HG03175 (cell line): ENCODE results near the gene ILDR1.
"Not testable (repeated sequence)": the region's sequence is repeated elsewhere in the genome, so short reads cannot be mapped to it uniquely, and the experiment has no call there.

ENCODE experiments used
- ATAC-seq: cut with Tn5 transposase; IDR thresholded peaks from one replicate; pipeline ENCODE4 v1.9.1; 2021; ENCODE audit warnings: mild to moderate bottlenecking, moderate library complexity; ENCODE audit not compliant: unreplicated experiment

ILDR1 gene

DNA sequence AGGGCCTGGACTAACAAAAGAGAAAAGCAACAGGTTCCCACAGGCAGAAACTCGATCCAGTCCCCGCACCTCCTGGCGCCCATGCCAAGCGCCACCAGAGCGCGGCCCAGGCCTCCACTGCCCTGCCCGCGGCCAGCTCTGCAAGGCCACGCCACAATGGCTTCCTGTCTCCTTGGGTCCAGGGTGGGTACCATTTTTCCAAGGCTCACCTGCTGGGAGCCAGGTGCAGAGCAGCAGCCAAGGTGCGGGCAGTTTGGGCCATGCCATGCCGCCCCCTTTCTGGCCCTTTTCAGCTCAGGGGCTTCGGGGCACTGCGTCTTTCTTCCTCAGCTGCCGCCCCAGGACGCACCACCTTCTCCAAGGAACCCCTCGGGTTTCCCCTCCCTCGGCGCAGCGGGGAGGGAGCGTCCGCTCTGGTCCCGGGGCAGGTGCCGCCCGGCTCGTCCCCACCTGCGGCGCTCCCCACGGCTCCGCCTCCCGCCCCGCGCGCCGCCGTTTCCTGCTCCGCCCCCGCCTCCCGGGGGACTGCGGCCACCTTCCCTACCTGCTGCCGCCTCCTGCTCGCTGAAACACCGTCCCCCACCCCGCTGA is at the start of gene ILDR1:
TSS of gene ILDR1 (minus strand) at position 437 of the 591 bp plus-strand sequence. CDS start at position 267, 170 bp downstream.
- peak; percentile 58 for ATAC-seq

DNA sequence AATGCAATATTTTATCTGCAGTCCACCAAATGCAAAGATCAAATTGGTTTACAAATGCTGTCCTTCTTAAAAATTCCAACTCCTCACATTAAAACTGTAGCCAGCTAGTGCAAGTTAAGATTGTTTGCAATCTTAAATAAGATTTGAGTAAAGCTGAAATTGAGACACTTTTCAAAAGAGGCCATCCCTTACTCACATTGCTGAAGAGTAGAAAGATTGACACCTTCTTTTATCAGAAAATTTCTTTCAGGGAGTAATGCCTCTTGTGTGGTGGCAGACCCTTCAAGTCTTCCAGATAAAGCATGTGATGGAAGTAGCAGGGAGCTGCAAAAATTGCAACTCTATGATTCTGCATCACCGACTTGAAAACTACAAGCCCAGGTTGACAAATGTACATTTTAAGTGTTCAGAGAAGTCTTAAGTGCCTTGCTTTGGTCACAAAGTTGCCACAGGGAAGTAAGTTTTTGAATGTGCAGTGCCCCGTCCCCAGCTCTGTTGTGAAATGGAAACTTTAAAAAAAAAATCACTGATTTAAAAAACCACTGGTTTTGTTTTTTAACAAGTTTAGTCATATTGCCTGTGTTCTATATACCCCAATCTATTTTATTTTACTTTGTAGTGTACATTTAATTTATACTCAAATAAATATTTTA is 45.7 kb upstream of the ILDR1 start:
- peak; percentile 39 for ATAC-seq

DNA sequence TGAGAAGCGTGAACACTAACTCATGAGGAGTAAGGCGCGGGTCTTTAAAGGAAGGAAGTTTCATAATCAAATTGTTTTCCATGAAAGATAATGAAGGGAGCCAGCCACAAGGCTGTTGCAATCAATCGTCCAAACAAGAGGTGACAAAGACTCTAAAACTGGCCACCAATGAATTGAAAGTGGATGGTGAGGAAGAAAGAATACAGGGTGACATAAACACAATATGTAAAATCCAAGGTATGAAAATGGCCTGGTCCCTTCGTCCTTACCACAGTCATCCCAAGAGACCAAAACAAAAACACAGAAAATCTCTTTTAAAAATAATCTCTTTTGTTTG is 45.1 kb upstream of the ILDR1 start:
- peak; percentile 54 for ATAC-seq

DNA sequence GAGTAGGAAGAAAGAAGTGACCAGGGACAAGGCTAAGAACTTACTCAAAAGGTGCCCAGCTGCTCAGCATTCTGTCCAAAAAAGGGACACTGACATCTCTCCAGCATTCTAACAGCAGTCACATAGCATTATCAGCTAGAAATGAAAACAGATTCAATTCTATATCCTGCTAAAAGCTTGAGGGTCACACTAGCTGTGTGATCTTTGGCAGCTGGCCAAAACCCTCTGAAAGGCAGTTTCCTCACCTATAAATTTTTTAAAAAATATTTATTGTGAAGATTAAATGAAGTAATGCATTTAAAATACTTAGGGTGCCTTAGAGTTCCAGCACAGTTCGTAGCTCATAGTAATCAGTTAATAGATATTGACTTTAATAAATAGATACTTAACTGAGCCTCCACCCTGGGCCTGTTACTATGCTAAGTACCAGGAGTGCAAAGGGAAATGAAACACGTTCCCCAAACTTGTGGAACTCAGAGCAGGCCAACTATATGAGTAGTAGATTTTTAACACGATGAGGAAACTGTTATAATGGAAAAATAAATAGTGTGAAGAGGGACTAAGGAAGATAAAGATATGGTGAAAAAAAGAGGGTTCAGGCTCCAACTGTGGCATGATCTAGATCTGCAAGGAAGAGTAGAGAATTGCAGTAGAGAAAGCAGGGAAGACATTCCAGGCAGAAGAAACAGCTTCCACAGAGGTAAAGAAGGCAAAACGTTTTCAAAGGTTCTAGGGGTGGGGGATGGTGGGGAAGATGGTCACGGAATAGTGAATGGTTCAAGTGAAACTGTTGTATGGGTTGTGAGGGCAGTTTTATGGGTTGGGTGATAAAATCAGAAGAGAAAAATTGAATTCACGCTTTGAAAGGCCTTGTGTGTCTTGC is 44.5 kb upstream of the ILDR1 start:
- no peak for ATAC-seq

DNA sequence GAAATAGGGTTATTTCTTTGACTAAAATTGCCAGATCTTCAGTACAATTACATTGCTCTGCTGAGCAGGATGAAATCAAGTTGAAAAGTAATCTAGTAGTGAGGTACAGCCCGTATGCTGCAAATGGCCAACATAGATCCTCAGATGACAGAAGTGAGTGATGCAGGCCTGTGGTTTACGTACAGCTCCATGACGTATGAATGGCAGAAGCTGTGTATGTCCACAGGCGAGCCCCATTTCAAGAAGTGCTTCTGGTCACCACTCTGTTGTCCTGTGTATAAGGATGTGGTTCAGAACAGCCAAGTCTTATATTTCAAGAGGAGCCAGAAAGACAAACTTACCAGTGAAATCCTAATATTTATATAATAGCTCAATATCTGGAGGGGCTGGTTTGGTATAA is 42.3 kb upstream of the ILDR1 start:
- no peak for ATAC-seq

DNA sequence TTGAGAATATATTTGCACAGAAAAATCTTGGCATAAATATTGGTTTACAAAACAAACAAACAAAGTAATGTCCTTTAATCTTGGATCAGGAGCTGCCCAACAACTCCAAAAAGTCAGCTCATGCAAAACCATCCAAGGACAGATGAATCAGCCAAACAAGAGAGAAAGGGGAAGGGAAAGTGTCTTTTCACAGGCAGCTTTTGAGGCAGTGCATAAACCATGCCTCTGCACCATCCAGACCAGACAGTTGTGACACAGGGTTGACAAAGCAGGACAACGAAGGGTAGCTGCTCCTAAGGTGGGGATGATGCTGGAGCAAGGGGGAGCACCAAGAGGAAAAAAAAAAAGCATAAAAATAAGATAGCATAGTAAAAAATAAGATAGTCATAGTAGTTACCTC is 41.9 kb upstream of the ILDR1 start:
- no peak for ATAC-seq

DNA sequence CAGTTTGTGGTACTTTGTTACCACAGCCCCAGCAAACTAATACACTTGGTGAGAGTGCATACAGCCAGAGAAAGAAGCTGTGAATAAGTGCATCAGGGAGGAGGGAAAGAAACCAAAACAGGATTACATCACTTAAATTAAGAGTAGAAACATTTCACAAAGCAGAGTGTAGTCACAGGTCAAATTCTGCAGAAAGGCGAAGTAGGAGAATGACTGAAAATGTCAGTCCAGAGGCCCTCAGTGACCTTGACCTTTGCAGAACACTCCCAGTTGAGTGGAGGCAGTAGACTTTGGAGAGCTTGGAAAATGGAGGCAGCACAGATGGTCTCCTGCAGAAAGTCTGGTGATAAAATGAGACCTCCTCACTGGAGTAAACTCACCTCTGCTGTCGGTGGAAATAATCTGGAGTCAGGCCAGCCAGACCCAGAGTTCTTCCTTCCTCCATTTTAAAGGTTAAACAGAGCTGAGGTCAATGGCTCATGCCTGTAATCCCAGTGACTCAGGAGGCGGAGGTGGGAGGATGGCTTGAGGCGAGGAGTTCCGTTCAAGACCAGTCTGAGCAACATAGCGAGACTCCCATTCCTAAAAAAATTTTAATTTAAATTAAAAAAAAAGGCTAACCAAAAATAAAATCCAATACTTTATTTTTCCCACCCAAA is 38.1 kb upstream of the ILDR1 start:
- no peak for ATAC-seq

DNA sequence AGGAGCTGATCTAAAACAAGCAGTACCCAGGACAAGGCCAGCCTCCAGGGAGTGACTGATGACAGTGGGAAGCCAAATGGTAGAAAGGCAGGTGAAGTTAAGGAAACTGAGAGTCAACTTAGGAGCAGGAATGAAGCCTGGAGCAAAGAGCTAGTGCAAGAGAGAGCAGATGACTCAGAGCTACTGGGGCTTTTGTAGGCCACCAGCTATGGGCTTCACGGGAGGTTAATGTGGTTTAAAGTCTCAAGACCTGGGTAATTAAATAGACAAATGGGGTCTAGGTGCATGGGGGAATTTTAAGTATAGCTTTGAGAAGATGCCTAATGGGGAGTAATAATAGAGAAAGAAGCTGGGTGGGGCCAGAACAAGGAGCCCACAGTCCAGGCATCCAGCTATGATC is 36.2 kb upstream of the ILDR1 start:
- ATAC-seq, result no peak

DNA sequence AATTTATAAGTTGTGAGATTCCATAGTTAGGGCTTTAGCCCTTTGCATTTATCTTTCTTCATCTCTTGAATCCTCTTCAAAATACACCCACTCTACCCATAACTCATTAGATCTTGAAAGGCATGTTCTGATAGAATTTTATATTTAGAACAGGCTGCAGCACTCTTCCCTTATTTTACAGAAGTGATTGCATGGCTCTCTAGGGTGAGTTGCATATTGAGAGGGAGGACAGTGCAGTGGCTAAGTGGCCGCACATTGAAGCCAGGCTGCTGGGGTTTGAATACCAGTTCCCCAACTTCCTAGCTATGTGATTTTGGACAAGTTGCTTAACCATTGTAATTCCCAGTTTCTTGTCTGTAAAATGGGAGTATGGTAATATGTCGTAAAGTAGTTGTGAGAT is 35.6 kb upstream of the ILDR1 start:
- no peak for ATAC-seq

DNA sequence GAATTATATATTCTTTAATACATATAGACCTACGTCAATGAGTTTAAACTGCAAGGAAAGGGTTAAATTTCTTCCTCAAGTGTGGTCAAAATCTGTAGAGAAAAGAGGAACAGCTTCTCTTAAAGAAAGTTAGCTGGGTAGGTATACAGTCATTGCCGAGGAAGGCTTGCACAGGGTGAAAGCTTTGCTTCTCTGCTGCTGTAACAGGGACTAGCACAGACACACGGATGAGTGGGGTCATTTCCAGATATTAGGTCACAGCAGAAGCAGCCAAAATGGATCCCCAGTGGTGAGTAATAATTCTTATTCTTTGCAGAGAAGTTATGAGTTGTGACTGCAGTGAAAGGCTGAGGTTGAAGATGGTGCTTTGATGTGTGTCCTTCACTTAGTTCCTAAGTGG is 33.2 kb upstream of the ILDR1 start, which contains the start of gene CD86:
TSS of gene CD86 (plus strand) at position 148 of the 400 bp plus-strand sequence. CDS start at position 276, 128 bp downstream.
- ATAC-seq, result peak; percentile 92

DNA sequence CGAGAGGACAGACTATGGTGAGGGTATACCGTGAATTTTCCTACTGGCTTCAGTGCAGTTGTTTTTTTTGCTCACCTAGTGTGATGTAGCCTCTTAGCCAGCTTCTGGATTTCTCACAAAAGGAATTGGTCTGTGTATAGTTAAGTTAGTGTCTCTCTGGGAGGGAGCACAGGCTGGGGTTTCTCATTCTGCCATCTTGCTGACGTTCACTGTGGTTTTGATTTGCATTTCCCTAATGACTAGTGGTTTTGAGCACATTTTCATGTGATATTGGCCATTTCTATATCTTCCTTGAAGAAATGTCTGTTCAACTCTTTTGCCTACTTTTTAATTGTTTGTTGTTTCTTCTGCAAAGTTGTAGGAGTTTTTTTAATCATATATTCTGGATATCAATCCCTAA is 30.9 kb upstream of the ILDR1 start:
- no peak for ATAC-seq

DNA sequence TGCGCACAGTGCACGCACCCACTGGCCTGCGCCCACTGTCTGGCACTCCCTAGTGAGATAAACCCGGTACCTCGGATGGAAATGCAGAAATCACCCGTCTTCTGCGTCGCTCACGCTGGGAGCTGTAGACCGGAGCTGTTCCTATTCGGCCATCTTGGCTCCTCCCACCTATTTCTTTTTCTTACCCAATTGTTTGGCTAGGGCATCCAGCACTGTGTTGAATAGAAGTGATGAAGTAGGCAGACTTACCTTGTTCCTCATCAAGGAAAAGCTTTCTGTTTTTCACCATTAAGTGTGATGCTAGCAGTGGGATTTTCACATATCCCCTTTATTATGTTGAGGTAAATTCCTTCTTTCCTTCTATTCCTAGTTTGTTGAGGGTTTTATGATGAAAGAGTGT is 25.7 kb upstream of the ILDR1 start:
- ATAC-seq, result not testable (repeated sequence)

DNA sequence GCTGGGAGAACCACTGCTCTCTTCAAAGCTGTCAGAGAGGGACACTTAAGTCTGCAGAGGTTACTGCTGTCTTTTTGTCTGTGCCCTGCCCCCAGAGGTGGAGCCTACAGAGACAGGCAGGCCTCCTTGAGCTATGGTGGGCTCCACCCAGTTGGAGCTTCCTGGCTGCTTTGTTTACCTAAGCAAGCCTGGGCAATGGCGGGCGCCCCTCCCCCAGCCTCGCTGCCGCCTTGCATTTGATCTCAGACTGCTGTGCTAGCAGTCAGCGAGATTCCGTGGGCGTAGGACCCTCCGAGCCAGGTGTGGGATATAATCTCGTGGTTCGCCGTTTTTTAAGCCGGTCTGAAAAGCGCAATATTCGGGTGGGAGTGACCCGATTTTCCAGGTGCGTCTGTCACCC is 25.2 kb upstream of the ILDR1 start:
- not testable (repeated sequence) for ATAC-seq

DNA sequence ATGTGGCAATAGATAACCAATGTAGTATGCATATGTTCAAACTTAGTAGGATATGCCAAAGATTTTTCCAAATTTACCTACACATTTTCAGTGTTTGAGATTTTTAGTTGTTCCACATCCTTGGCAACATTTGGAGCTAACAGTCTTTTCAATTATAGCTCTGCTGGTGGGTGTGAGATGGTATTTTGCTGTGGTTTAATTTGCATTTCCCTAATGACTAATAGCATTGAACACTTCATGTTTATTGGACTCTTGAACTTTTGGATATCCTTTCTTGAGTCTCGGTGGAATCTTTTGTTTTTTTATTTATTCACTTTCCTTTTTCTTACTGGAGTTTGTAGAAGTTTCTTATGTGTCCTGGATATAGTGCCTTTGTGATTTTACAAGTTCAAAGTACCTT is 11.0 kb upstream of the ILDR1 start:
- peak; percentile 44 for ATAC-seq

DNA sequence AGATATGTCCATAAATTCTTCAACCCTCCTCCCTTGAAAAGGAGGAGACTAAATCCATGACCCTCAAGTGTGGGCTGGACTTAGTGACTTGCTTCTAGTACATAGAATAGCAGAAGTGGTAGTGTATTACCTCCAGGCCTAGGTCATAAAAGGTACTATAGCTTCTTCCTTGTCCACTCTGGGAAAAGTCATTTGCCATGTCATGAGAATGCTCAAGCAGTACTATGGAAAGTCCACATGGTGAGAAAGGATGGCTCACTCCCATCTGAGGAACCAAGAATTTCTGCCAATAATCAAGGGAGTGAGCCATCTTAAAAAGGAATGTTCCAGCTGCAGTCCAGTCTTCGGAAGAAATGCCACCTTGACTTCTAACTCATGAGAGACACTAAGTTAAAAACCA is 10.5 kb upstream of the ILDR1 start:
- ATAC-seq, result no peak

DNA sequence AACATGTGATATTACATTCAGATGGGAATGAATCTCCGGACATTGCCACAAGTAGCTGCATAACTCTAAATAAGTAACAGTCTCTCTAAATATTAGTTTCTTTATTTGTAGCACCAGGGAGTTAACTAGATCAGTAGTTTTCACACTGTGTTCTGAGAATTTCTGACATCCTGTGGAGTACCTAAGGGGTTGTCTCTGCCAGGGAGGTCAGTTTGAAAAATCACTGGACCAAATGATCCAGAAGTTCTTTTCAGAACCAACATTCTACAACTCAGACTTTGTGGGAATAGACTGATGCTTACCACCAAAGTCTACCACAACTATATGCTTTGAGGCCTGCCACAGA is 9.0 kb upstream of the ILDR1 start:
- peak; percentile 44 for ATAC-seq

DNA sequence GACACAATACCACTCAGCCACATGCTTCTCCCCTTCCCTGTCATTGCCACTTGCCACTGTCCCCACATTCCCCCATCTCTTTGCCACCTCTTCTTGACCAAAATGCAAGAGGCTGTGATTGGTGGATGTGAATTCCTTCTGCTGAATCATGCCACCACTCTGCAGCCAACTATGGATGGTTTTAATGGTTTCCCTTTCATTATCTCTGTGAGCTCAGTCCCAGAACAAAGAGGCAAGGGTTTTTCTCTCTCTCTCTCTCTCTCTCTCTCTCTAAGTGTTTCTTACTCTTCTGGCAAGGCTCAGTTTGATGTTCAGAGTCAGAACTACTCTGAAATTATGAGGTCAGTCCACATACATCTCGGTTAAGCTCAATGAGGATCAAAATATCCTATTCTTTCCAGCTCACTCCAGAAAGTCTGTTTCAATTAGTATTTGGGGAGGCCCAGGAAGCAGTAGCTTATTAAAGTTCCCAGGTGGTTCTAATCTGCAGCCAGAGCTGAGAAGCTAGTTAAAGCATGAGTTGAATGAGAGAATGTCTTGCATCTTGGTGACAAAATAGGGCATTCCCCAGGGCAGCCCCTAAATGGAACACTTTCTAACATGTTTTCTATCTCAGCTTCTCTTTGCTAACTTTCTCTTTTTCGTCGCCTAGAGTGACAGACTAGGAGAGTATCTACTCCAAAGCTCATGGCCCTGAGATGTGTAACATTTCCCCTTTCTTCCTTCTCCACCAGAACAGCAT is 8.5 kb upstream of the ILDR1 start:
- peak; percentile 64 for ATAC-seq

DNA sequence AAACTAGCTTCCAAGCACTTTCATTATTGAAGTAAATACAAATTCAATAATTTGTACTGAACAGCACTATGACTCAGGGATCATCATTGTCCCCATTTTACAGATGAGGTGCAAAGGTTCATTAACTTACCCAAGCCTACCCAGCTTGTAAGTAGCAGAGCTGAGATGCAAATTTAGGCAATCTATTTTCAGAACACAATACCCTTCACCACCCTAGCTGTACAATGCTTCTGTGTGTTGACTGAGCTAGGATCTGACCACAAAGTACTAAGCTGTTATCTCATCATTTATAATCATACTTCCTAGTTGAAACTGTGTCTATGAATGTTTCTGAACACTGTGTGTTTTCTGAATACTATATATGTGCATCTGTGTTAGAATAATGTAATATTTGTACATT is 3.2 kb upstream of the ILDR1 start:
- ATAC-seq, result peak; percentile 78

DNA sequence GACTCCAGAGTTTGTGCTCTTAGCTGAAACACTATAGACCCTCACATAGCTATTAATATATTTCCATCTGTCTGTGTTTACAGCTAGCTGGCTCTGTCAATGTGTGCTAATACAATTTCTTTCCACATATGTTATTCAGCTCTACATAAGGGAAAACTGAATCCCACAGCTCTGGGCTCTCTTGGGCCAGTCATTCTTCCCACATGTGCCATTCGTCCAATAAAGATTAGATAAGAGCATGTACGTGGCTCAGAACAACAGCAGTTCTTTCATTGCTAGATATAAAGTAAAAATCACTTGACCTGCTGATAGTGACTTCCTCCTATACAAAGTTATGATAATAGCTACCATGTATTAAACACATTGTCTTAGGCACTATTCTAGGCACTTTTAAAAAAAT is 2.8 kb upstream of the ILDR1 start:
- ATAC-seq, result no peak

DNA sequence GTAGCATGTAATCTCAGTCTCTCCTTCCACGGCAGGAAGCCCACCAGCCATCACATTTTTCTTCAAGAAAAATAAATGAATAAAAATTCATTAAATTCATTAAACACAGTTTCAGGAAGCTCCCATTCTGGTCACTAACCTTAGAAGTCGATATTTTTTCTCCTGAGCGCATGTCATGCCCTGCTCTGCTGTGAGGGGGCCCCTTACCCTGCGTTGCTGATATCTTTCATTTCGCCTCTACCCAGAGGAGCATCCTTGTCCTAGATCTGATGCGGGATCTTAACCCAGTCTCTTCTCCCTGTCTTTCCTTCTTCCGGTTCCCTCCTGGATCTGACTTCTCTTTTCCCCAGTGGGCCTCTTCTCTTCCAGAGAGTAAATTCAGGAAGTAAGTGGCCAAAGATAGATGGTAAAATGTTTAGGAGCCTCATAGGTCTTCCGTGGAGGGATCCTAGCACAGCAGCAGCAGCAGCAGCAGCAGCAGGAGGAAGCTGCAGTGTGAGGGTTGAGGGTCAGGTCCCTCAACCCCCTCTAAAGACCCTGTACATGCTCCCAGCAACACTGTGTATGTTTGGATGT is 1.4 kb upstream of the ILDR1 start:
- ATAC-seq, result no peak
